ENCODE measurements around the gene CADM1. TPM values are rescaled to one million over a fixed set of nuclear protein-coding genes. Genes with fewer than 3 reads are reported as not detected.

CADM1 gene
- polyA plus RNA-seq, 1 donor (not counting 4 experiments of a cell fraction or from before 2014, with no cell fraction given), result 9.5 TPM

DNA sequence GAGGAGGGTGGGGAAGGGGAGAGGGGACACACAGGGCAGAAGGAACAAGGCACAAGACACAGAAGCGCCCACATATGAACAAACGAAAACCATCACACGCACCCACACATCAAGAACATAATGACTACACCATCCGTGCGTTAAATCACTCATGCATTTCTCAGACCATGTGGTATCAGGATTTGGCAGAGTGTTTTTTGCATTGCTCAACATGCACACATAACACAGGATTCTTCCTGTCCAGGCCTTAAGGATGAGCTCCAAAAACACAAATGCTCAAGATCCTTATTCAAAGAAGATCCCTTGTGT lies 309.5 kb downstream of the CADM1 start:
- Histone ChIP-seq H3K4me1 (ENCODE audit: control insufficient read depth, extremely low read depth, insufficient read depth, low read length) (no peaks in the 10 kb centered on the region), H3K9ac (ENCODE audit: control insufficient read depth, extremely low read depth, insufficient read depth, low read length) (no peak overlapping the region), H3K79me2 (ENCODE audit: control insufficient read depth, insufficient read depth, low read length) (no peaks in the 10 kb centered on the region), H3K4me2 (ENCODE audit: control insufficient read depth, extremely low read depth, insufficient read depth, low read depth, low read length) (no peak overlapping the region), H3K9me3 (ENCODE audit: control insufficient read depth, low read depth, low read length) (no peaks in the 10 kb centered on the region), H2AFZ (ENCODE audit: control insufficient read depth, low read length) (no peak overlapping the region), H3K36me3 (ENCODE audit: control insufficient read depth in 2 of 2, extremely low read depth in 1 of 2, insufficient read depth in 2 of 2, low read length in 2 of 2) (no peaks in the 10 kb centered on the region), H4K20me1 (ENCODE audit: control insufficient read depth, extremely low read depth, insufficient read depth, low read length) (no peaks in the 10 kb centered on the region), H3K27me3 (ENCODE audit: control insufficient read depth, extremely low read depth, insufficient read depth, low read length) (no peaks in the 10 kb centered on the region), H3K9me1 (ENCODE audit: control insufficient read depth, extremely low read depth, insufficient read depth, low read length) (no peaks in the 10 kb centered on the region), H3K4me3 (ENCODE audit: control insufficient read depth in 2 of 3, extremely low read depth in 1 of 3, insufficient read depth in 2 of 3, low read depth in 1 of 3, low read length in 3 of 3) (no peak overlapping the region), H3K27ac (ENCODE audit: control insufficient read depth, insufficient read depth, low read length) (no peak overlapping the region)
- dilution Hi-C loops (cut with MboI; ENCODE audit: extremely low pct_ligation_motif_present, low sequenced_read_pairs), result no loop called here
- TF ChIP-seq EZH2 (IDR thresholded peaks at IDR 0.05; ENCODE audit: low read length), result no peak
- TF ChIP-seq, protein P1, sequence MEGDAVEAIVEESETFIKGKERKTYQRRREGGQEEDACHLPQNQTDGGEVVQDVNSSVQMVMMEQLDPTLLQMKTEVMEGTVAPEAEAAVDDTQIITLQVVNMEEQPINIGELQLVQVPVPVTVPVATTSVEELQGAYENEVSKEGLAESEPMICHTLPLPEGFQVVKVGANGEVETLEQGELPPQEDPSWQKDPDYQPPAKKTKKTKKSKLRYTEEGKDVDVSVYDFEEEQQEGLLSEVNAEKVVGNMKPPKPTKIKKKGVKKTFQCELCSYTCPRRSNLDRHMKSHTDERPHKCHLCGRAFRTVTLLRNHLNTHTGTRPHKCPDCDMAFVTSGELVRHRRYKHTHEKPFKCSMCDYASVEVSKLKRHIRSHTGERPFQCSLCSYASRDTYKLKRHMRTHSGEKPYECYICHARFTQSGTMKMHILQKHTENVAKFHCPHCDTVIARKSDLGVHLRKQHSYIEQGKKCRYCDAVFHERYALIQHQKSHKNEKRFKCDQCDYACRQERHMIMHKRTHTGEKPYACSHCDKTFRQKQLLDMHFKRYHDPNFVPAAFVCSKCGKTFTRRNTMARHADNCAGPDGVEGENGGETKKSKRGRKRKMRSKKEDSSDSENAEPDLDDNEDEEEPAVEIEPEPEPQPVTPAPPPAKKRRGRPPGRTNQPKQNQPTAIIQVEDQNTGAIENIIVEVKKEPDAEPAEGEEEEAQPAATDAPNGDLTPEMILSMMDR (optimal IDR thresholded peaks at IDR 0.05 in 1 of 3, IDR thresholded peaks at IDR 0.05 in 1 of 3, conservative IDR thresholded peaks at IDR 0.05 in 1 of 3; ENCODE audit: extremely low read depth in 1 of 3, insufficient read depth in 2 of 3, low read length in 3 of 3), result no peak
- FAIRE-seq (no peak), DNase-seq (ENCODE audit: low read depth, low spot score) (no peak)

DNA sequence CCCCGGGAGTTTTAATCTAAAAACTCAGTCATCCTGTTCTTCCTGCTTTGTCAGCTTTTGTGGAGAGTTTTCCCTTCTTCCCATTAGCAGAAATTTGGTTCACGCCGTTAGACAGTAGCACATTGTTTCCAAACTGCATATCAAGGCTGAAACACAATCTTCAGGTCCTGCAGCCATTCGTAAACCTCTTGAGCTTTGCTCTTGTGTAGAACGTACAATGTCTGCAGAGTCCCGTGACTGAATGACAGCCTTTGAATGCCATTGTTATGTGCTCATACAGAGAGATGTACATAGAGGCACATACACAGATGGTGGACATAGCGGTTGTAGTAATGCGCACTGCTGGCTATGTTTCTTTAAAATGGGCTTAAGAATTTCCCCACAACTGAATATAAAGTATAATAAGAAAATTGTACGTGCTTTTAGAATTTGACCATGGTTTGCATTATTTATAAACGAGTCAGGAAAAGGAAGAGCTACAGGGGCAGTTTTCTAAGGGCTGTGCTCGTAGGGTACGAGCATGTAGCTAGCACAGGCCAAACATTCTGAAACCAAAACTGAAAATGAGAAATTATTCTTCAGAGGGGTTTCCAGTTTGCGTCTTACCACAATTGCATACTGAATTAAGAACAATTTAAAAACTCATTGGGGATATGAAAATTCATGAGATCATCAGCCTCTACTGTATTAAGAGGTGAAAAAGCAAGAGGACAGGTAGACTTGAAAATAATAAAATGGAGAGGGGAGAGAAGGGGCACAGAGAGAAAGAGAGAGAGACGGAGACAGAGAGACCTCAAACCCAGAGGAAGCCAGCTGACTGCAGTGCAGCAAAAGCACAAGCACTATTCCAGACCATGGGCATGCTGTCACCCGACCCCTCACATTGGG lies 310.1 kb downstream of the CADM1 start:
- dilution Hi-C loops (cut with MboI; ENCODE audit: extremely low pct_ligation_motif_present, low sequenced_read_pairs), result no loop called here

More for the DNA sequence above, 310.1 kb downstream of the CADM1 start:
- Histone ChIP-seq H3K4me3 (ENCODE audit: control insufficient read depth in 2 of 3, extremely low read depth in 1 of 3, insufficient read depth in 2 of 3, low read depth in 1 of 3, low read length in 3 of 3) (no peak overlapping the region), H3K9me3 (ENCODE audit: control insufficient read depth, low read depth, low read length) (no peaks in the 10 kb centered on the region), H3K9ac (ENCODE audit: control insufficient read depth, extremely low read depth, insufficient read depth, low read length) (no peak overlapping the region), H3K4me2 (ENCODE audit: control insufficient read depth, extremely low read depth, insufficient read depth, low read depth, low read length) (no peak overlapping the region), H3K27ac (ENCODE audit: control insufficient read depth, insufficient read depth, low read length) (no peak overlapping the region), H3K79me2 (ENCODE audit: control insufficient read depth, insufficient read depth, low read length) (no peaks in the 10 kb centered on the region), H2AFZ (ENCODE audit: control insufficient read depth, low read length) (no peak overlapping the region), H3K9me1 (ENCODE audit: control insufficient read depth, extremely low read depth, insufficient read depth, low read length) (no peaks in the 10 kb centered on the region), H3K36me3 (ENCODE audit: control insufficient read depth in 2 of 2, extremely low read depth in 1 of 2, insufficient read depth in 2 of 2, low read length in 2 of 2) (no peaks in the 10 kb centered on the region), H3K4me1 (ENCODE audit: control insufficient read depth, extremely low read depth, insufficient read depth, low read length) (no peaks in the 10 kb centered on the region), H3K27me3 (ENCODE audit: control insufficient read depth, extremely low read depth, insufficient read depth, low read length) (no peaks in the 10 kb centered on the region), H4K20me1 (ENCODE audit: control insufficient read depth, extremely low read depth, insufficient read depth, low read length) (no peaks in the 10 kb centered on the region)
- no peak for FAIRE-seq
- TF ChIP-seq, protein P1 (optimal IDR thresholded peaks at IDR 0.05 in 1 of 3, IDR thresholded peaks at IDR 0.05 in 1 of 3, conservative IDR thresholded peaks at IDR 0.05 in 1 of 3; ENCODE audit: extremely low read depth in 1 of 3, insufficient read depth in 2 of 3, low read length in 3 of 3), result no peak
- no peak for TF ChIP-seq EZH2 (IDR thresholded peaks at IDR 0.05; ENCODE audit: low read length)
- DNase-seq (ENCODE audit: low read depth, low spot score), result no peak

Measured in keratinocyte (primary cell).